ENCODE results near the gene CEP89.
"Not testable (repeated sequence)": the region's sequence is repeated elsewhere in the genome, so short reads cannot be mapped to it uniquely, and the experiment has no call there.

Gene CEP89

GRCh38 chr19:32945260-32945659, 26.5 kb downstream of the CEP89 start:
- no peak for DNase-seq (ENCODE audit: low read depth)

DNA sequence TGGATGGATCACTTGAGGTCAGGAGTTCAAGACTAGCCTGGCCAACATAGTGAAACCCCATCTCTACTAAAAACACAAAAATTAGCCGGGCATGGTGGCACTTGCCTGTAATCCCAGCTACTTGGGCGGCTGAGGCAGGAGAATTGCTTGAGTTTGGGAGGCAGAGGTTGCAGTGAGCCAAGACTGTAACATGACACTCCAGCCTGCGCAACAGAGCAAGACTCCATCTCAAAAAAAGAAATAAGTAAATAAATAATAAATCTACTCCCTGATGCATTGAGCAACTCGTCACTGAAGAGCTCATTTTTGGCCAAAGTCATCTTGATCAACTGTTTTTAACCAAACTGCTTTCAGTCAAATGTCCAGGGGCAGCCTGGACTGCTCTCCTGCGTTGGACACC, 30.5 kb downstream of the CEP89 start:
- not testable (repeated sequence) for DNase-seq (ENCODE audit: low read depth)

- no peak for DNase-seq (ENCODE audit: low read depth)
Measured at GRCh38 chr19:32936065-32936464, 35.7 kb downstream of the CEP89 start.

- no peak for DNase-seq (ENCODE audit: low read depth)
Measured at GRCh38 chr19:32935629-32936028, 36.1 kb downstream of the CEP89 start.

- no peak for DNase-seq (ENCODE audit: low read depth)
Measured at GRCh38 chr19:32933571-32933970, 38.2 kb downstream of the CEP89 start.

- no peak for DNase-seq (ENCODE audit: low read depth)
Measured at GRCh38 chr19:32930567-32930966, 41.2 kb downstream of the CEP89 start.

DNA sequence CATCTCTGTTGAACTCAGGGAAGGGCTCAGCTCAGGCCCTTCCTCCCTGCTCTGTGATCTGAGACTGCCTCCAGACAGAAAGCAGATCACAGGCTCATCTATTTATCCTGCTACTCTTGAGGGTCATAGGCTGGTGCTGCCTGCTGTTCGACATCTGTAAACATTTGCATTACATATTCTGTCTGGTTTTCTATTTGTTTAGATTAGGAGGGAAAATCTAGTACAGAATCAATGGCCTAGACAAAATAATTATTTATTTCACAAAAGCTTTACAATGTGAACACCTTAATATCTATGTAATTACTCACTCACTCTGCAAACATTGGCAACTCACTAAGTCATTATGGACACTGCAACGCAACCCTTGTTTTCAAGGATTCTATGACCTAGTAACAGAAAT, 43.0 kb downstream of the CEP89 start:
- DNase-seq (ENCODE audit: low read depth) = no peak

DNA sequence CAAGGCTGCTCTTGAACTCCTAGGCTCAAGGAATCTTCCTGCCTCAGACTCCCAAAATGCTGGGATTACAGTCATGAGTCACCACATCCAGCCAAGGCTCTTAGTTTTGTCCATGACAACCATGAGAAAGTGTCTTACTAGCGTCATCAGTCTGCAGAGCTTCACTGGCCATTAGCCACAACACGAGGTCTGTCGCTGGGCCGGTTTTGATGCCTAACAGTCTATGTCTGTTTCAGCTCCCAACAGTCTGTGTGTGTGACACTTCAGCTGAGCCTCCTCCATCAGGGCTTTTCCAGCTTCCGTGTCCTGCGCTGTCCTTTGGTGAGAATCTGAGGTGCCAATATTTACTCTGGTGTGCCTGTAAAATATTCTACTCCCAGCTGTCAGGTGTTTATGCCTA, 47.6 kb downstream of the CEP89 start:
- DNase-seq (ENCODE audit: low read depth) = no peak

DNA sequence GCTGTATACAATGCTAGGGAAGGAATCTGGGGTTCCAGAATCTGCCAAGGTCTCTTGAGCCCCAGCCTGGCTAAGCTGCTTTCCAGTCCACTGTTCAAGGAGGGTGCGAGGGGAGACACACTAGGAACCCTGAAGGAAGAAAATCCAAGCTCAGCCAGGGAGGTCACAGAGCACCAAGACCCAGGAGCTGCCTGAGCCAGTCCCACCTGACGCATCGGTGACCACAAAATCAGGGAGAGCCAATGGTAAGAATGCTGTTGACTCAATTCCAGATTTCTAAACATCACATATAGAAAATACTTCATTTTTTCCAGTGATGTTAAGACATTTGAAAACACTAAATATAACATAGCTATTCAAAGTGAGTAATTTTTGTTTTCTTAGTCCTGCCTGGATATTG, 50.1 kb downstream of the CEP89 start:
- DNase-seq (ENCODE audit: low read depth) = no peak

DNA sequence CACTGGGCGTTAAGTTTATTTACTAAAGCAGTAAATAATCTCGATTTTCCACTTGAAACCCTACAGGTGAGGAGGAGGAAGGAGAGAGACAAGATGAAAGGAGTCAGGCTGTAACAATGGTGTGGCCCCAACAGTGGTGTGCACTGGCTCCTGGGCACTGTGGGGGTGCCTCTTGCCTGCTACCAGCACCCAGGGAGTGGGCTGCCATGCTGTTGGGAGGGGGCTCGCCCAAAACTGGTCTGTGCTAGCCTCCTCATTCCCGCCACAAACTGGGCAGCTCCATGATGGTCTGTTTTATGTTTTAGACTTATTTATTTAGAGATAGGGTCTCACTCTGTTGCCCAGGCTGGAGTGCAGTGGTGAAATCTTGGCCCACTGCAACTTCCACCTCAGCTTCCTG, 52.4 kb downstream of the CEP89 start:
- no peak for DNase-seq (ENCODE audit: low read depth)

GRCh38 chr19:32917616-32917996, 54.2 kb downstream of the CEP89 start:
- no peak for DNase-seq (ENCODE audit: low read depth)

GRCh38 chr19:32916969-32917615, 54.7 kb downstream of the CEP89 start:
- no peak for DNase-seq (ENCODE audit: low read depth)

GRCh38 chr19:32914879-32915660, 56.7 kb downstream of the CEP89 start:
- DNase-seq (ENCODE audit: low read depth) = no peak

DNA sequence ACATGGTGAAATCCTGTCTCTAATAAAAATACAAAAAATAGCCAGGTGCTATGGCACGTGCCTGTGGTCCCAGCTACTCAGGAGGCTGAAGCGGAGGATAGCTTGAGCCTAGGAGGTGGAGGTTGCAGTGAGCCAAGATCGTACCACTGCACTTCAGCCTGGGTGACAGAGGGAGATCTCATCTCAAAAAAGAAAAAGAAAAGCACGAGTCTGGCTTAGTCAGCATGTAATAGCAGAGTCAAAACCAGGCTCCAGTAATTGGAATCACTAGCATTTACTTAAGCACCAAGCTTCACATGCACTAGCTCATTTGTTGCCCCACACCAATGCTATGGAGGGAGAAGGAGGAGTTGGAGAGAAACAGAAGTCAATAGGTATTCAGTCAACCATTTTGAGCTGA, 60.3 kb downstream of the CEP89 start:
- no peak for DNase-seq (ENCODE audit: low read depth)

DNA sequence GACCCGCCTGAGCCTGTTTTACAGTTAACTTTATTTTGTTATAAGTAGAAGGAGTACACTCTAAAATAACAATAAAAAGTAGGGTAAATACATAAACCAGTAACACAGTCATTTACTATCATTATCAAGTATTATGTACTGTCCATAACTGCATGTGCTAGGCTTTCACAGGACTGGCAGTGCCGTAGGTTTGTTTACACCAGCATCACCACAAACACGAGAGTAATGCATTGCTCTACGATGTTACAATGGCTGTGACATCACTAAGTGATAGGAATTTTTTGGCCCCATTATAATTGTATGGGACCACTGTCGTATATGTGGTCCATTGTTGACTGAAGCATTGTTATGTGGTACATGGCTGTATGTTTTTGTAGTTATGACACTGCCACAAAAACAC, 60.9 kb downstream of the CEP89 start:
- DNase-seq (ENCODE audit: low read depth) = no peak

DNA sequence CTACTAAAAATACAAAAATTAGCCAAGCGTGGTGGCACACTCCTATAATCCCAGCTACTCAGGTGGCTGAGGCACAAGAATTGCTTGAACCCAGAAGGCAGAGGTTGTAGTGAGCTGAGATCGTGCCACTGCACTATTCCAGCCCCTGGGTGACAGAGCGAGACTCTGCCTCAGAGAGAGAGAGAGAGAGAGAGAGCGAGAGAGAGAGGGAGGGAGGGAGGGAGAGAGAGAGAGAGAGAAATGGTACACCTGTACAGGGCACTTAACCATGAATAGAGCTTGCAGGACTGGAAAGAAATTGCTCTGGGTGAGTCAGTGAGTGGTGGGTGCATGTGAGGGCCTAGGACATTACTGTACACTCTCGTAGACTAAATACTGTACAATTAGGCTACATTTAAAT, 61.7 kb downstream of the CEP89 start:
- no peak for DNase-seq (ENCODE audit: low read depth)

GRCh38 chr19:32909257-32909656, 62.5 kb downstream of the CEP89 start:
- DNase-seq (ENCODE audit: low read depth) = no peak

- DNase-seq (ENCODE audit: low read depth) = no peak
Measured at GRCh38 chr19:32908641-32909190, 63.0 kb downstream of the CEP89 start.

DNA sequence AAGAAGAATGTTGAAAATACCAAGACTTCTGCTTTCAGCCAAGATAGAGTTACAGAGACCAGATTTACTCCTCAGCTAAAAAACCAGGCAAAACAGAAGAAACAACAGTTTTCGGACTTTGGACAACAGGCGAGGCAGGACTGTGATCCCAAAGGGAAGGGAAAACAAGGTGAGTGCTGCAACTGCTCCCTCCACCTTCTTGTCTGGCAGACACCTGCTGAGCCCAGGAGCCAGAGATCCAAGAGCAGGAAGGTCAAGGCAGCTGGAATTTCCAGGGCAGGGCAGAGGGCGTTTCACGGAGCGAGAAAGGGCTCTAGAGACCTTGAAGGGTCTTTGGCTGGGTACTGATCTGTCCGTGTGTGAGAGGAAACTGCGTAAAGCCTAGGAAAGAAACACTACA, 69.3 kb downstream of the CEP89 start:
- no peak for DNase-seq (ENCODE audit: low read depth)

DNA sequence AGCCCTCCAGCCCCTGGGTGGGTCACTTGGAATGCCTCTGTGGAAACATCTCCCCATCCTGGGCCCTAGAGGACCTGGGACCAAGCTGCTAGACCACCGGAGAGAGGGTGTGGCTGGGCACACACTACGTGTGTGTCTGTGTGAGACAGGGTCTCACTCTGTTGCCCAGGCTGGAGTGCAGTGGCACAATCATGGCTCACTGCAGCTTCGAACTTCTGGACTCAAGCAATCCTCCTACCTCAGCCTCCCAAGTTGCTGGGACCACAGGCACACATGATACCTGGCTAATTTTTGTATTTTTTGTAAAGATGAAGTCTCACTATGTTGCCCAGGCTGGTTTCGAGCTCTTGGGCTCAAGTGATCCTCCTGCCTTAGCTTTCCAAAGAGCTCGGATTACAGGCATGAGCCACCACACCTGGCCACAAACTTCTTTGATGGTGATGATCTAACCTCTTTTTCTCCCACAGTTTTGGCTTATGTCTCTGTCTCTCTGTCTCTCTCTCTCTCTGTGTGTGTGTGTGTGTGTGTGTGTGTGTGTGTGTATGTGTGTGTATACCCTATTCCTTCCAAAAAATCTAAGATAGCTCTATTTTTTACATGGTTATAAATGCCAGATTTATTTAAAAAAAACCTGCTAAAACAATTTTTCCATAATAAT, 70.1 kb downstream of the CEP89 start:
- DNase-seq (ENCODE audit: low read depth) = no peak

DNA sequence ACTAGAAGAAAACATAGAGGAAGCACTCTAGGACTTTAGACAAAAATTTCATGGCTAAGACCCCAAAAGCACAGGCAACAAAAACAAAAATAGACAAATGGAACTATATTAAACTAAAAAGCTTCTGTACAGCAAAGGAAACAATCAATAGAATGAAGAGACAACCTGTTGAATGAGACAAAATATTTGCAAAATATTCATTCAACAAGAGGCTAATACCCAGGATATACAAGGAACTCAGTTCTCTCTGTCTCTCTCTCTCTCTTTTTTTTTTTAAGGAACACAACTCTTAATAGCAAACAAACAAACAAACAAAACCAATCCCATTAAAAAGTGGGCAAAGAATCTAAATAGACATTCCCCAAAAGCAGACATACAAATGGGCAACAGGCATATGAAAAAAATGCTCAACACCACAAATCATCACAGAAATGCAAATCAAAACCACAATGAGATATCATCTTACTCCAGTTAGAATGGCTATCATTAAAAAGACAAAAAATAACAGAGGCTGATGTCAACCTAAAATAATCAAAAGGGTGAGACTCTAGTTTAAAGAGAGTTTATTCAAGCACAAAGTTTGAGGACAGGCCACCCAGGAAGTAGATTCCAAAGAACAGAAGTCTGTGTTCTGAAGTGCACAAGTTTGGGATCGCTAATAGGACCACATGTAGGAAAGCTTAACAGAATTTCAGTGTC, 75.1 kb downstream of the CEP89 start:
- DNase-seq (ENCODE audit: low read depth) = no peak

DNA sequence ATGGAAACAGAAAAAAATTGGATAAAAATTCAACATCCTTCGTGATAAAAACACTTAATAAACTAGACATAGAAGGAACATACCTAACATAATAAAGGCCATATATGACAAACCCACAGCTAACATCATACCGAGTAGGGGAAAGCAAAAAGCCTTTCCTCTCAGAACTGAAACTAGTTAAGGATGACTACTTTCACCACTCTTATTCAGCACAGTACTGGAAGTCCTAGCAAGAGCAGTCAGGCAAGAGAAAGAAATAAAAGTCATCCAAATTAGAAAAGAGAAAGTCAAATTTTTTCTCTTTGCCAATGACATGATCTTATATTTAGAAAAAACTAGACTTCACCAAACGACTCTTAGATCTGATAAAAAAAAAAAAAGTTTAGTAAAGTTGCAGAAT, 76.4 kb downstream of the CEP89 start:
- no peak for DNase-seq (ENCODE audit: low read depth)

- no peak for DNase-seq (ENCODE audit: low read depth)
Measured at GRCh38 chr19:32891609-32892008, 80.1 kb downstream of the CEP89 start.

All from GM04503 (cell line).